GM23338 (cell line): Measurements from ENCODE around the gene RYR1. TPM values are rescaled to one million over a fixed set of nuclear protein-coding genes. Genes with fewer than 3 reads are reported as not detected.

ENCODE experiments used
- ATAC-seq: fragments of 200-7000 bp; cut with Tn5 transposase; 3 replicates; pipeline ENCODE4 v1.9.1; 2020
- DNase-seq: peaks from one replicate; pipeline ENCODE4 v3.0.0-alpha.2; 2015; ENCODE audit warnings: low spot score
- H2AFZ ChIP-seq: fragments of 200-600 bp; sonication (generic); 2 replicates; pipeline ENCODE4 v1.8.0; 2016; ENCODE audit warnings: antibody characterized with exemption, mild to moderate bottlenecking, moderate library complexity
- H3F3A ChIP-seq: fragments of 200-600 bp; sonication (generic); replicated peaks from 2 replicates; pipeline ENCODE4 v1.8.0; 2017; ENCODE audit warnings: antibody characterized with exemption, mixed run types, low read depth
- H3K27ac ChIP-seq: fragments of 200-600 bp; sonication (generic); 2 replicates; pipeline ENCODE4 v1.6.1; 2016; ENCODE audit warnings: low read depth
- H3K27me3 ChIP-seq: fragments of 200-600 bp; sonication (generic); 2 replicates; pipeline ENCODE4 v1.8.0; 2016; ENCODE audit warnings: mild to moderate bottlenecking, mixed run types, moderate library complexity; ENCODE audit not compliant: insufficient read depth
- H3K36me3 ChIP-seq: fragments of 200-600 bp; sonication (generic); 2 replicates; pipeline ENCODE4 v1.8.0; 2016; ENCODE audit warnings: mild to moderate bottlenecking; ENCODE audit not compliant: insufficient read depth
- H3K4me1 ChIP-seq: fragments of 200-600 bp; sonication (generic); 2 replicates; pipeline ENCODE4 v1.8.0; 2016; ENCODE audit warnings: mild to moderate bottlenecking, moderate library complexity; ENCODE audit not compliant: insufficient read depth
- H3K4me2 ChIP-seq: fragments of 200-600 bp; sonication (generic); 2 replicates; pipeline ENCODE4 v1.7.1; 2017; ENCODE audit warnings: mixed run types
- H3K4me3 ChIP-seq: fragments of 200-600 bp; sonication (generic); 2 replicates; pipeline ENCODE4 v1.6.1; 2016; ENCODE audit warnings: mixed run types
- H3K79me2 ChIP-seq: fragments of 200-600 bp; sonication (generic); replicated peaks from 2 replicates; pipeline ENCODE4 v1.8.0; 2017; ENCODE audit warnings: mild to moderate bottlenecking; ENCODE audit not compliant: insufficient read depth
- H3K9me2 ChIP-seq: fragments of 200-600 bp; sonication (generic); 2 replicates; pipeline ENCODE4 v1.8.0; 2017; ENCODE audit not compliant: insufficient read depth
- H4K20me1 ChIP-seq: fragments of 200-600 bp; sonication (generic); replicated peaks from 2 replicates; pipeline ENCODE4 v1.8.0; 2017; ENCODE audit warnings: mild to moderate bottlenecking; ENCODE audit not compliant: insufficient read depth
- H3K27ac Mint-ChIP-seq: 2 replicates; pipeline ENCODE4 v1.8.0; 2020; ENCODE audit warnings: inconsistent platforms, mild to moderate bottlenecking, moderate library complexity, mixed read lengths
- H3K27me3 Mint-ChIP-seq: 3 replicates; pipeline ENCODE4 v1.8.0; 2022; ENCODE audit warnings: low read depth, mild to moderate bottlenecking, moderate library complexity, mixed read lengths, inconsistent platforms; ENCODE audit not compliant: insufficient read depth, poor library complexity
- H3K36me3 Mint-ChIP-seq: 3 replicates; pipeline ENCODE4 v1.8.0; 2021; ENCODE audit warnings: low read depth, mild to moderate bottlenecking, inconsistent platforms, moderate library complexity, mixed read lengths
- H3K4me1 Mint-ChIP-seq: 3 replicates; pipeline ENCODE4 v1.8.0; 2020; ENCODE audit warnings: mild to moderate bottlenecking, inconsistent platforms, mixed read lengths
- H3K4me3 Mint-ChIP-seq: 3 replicates; pipeline ENCODE4 v1.8.0; 2021; ENCODE audit warnings: moderate library complexity, mild to moderate bottlenecking, inconsistent platforms, mixed read lengths
- H3K9me3 Mint-ChIP-seq: 3 replicates; pipeline ENCODE4 v1.8.0; 2020; ENCODE audit warnings: moderate library complexity, mild to moderate bottlenecking, inconsistent platforms, mixed read lengths
- ETS1 ChIP-seq: IDR thresholded peaks from 2 replicates; pipeline ENCODE4 v1.6.1; 2016; ENCODE audit warnings: antibody characterized with exemption
- EZH2 ChIP-seq: fragments of 200-600 bp; sonication (generic); IDR thresholded peaks from one replicate; pipeline ENCODE4 v1.8.0; 2017; ENCODE audit warnings: antibody characterized with exemption, mild to moderate bottlenecking, low read depth; ENCODE audit not compliant: unreplicated experiment
- NANOG ChIP-seq: IDR thresholded peaks from 2 replicates; pipeline ENCODE4 v1.6.1; 2016; ENCODE audit warnings: antibody characterized with exemption, borderline replicate concordance
- POLR2AphosphoS5 ChIP-seq: IDR thresholded peaks from 2 replicates; pipeline ENCODE4 v1.6.1; 2016; ENCODE audit warnings: antibody characterized with exemption, low read depth
- REST ChIP-seq: IDR thresholded peaks from one replicate; pipeline ENCODE4 v1.6.1; 2018; ENCODE audit warnings: antibody characterized with exemption; ENCODE audit not compliant: unreplicated experiment
- ZNF331 ChIP-seq: fragments of 250-450 bp; sonication (Bioruptor Pico); IDR thresholded peaks from 2 replicates; pipeline ENCODE4 v1.5.0; 2020; ENCODE audit warnings: low read depth, mild to moderate bottlenecking, moderate library complexity
- ZNF462 ChIP-seq: fragments of 250-450 bp; sonication (Bioruptor Pico); IDR thresholded peaks from 2 replicates; pipeline ENCODE4 v1.5.0; 2020; ENCODE audit warnings: mild to moderate bottlenecking, moderate library complexity
- polyA plus RNA-seq: library from polyadenylated mRNA; unstranded; fragments of >200 nt; fragmentation: Nextera tagmentation; extraction: Ambion mirVana; gene quantifications from 2 replicates; pipeline ENCODE4 v1.2.1, GENCODE V29; 2016
- total RNA-seq: library from RNA; depleted of rRNA; stranded (reverse); fragments of >200 nt; shearing (Covaris generic); gene quantifications from 2 replicates; pipeline ENCODE4 v1.2.3, GENCODE V29; 2014

Gene RYR1
- total and polyA plus RNA-seq, 2 experiments from 2014 or later = 4.0 to 26.7 TPM

GRCh38 chr19:38538793-38539528 lies 105.5 kb downstream of the RYR1 start:
- H3K36me3 ChIP-seq = peaks cover 16% of the 10 kb centered on the region
- Mint-ChIP-seq H3K9me3 (peaks cover 27% of the 10 kb centered on the region), H3K4me1 (peaks cover 2% of the 10 kb centered on the region; the same call in 1 of the 3 replicates), H3K27me3 (peaks cover 3% of the 10 kb centered on the region), H3K27ac (no peak overlapping the region), H3K36me3 (peaks cover 59% of the 10 kb centered on the region), H3K4me3 (no peak overlapping the region)
- no peaks in the 10 kb centered on the region for H3K9me2 ChIP-seq
- H2AFZ ChIP-seq = no peak overlapping the region
- H3K4me2 ChIP-seq = no peak overlapping the region
- no peaks in the 10 kb centered on the region for H4K20me1 ChIP-seq
- TF ChIP-seq ETS1 = no peak
- no peak for TF ChIP-seq EZH2
- TF ChIP-seq NANOG = no peak
- no peak for TF ChIP-seq REST
- TF ChIP-seq ZNF331 = no peak
- no peak for TF ChIP-seq POLR2AphosphoS5
- TF ChIP-seq ZNF462 = no peak
- DNase-seq (no peak), ATAC-seq (no peak)
- no peaks in the 10 kb centered on the region for H3K79me2 ChIP-seq
- no peak overlapping the region for H3K27ac ChIP-seq
- H3K27me3 ChIP-seq = no peaks in the 10 kb centered on the region
- no peak overlapping the region for H3K4me3 ChIP-seq
- H3K4me1 ChIP-seq = no peaks in the 10 kb centered on the region
- H3F3A ChIP-seq = no peaks in the 10 kb centered on the region
